Smooth muscle cell (in vitro differentiated cells): Measurements from ENCODE around the gene BLTP3A. TPM values are rescaled to one million over a fixed set of nuclear protein-coding genes. Genes with fewer than 3 reads are reported as not detected.

Experiments
- DNase-seq: peaks from one replicate; lab custom pipeline; 2025; ENCODE audit not compliant: unreplicated experiment; lab: John Stamatoyannopoulos, UW
- H2AFZ ChIP-seq: fragments of 200-600 bp; sonication (generic); 2 replicates; pipeline ENCODE4 v1.6.0; 2016; ENCODE audit warnings: antibody characterized with exemption, low read depth, mild to moderate bottlenecking
- H3F3A ChIP-seq: fragments of 200-600 bp; sonication (generic); 2 replicates; pipeline ENCODE4 v1.6.0; 2017; ENCODE audit warnings: antibody characterized with exemption, low read depth
- H3K27ac ChIP-seq: fragments of 200-600 bp; sonication (generic); 2 replicates; pipeline ENCODE4 v1.5.1; 2016; ENCODE audit warnings: low read depth, mild to moderate bottlenecking
- H3K27me3 ChIP-seq: fragments of 200-600 bp; sonication (generic); 2 replicates; pipeline ENCODE4 v1.6.1; 2016; ENCODE audit warnings: low read depth, mild to moderate bottlenecking
- H3K36me3 ChIP-seq: fragments of 200-600 bp; sonication (generic); 2 replicates; pipeline ENCODE4 v1.5.1; 2016; ENCODE audit warnings: low read depth
- H3K4me1 ChIP-seq: fragments of 200-600 bp; sonication (generic); 2 replicates; pipeline ENCODE4 v1.5.1; 2016; ENCODE audit warnings: low read depth
- H3K4me2 ChIP-seq: fragments of 200-600 bp; sonication (generic); 2 replicates; pipeline ENCODE4 v1.6.0; 2016; ENCODE audit warnings: mild to moderate bottlenecking
- H3K4me3 ChIP-seq: fragments of 200-600 bp; sonication (generic); 2 replicates; pipeline ENCODE4 v1.5.1; 2016; ENCODE audit warnings: mild to moderate bottlenecking
- H3K79me2 ChIP-seq: fragments of 200-600 bp; sonication (generic); 2 replicates; pipeline ENCODE4 v1.6.0; 2016; ENCODE audit warnings: low read depth, mild to moderate bottlenecking
- H3K9ac ChIP-seq: fragments of 200-600 bp; sonication (generic); 2 replicates; pipeline ENCODE4 v1.6.0; 2016; ENCODE audit warnings: low read depth
- H3K9me3 ChIP-seq: fragments of 200-600 bp; sonication (generic); replicated peaks from 2 replicates; pipeline ENCODE4 v1.5.1; 2016; ENCODE audit warnings: low read depth
- H4K20me1 ChIP-seq: fragments of 200-600 bp; sonication (generic); 2 replicates; pipeline ENCODE4 v1.6.0; 2016; ENCODE audit warnings: low read depth
- WGBS: methylation state at CpG from one replicate; pipeline ENCODE4 v1.1.7; 2016; ENCODE audit warnings: low lambda C conversion rate; 5-methylcytosine and 5-hydroxymethylcytosine counted together
- polyA plus RNA-seq: library from polyadenylated mRNA; unstranded; fragments of >200 nt; fragmentation: Nextera tagmentation; extraction: Ambion mirVana; gene quantifications from 2 replicates; pipeline ENCODE4 v1.2.1, GENCODE V29; 2016
- total RNA-seq: library from RNA; depleted of rRNA; stranded (reverse); fragments of >200 nt; gene quantifications from 2 replicates; pipeline ENCODE4 v1.2.3, GENCODE V29; 2014
- TF ChIP-seq, protein P1 (sequence below): fragments of 200-600 bp; sonication (generic); IDR thresholded peaks from 2 replicates; pipeline ENCODE4 v1.5.1; 2017; ENCODE audit warnings: borderline replicate concordance, mild to moderate bottlenecking, antibody characterized with exemption; ENCODE audit not compliant: insufficient read depth, poor library complexity, severe bottlenecking

The BLTP3A gene
- total and polyA plus RNA-seq, 2 experiments from 2014 or later, result 1.0 to 5.2 TPM

DNA sequence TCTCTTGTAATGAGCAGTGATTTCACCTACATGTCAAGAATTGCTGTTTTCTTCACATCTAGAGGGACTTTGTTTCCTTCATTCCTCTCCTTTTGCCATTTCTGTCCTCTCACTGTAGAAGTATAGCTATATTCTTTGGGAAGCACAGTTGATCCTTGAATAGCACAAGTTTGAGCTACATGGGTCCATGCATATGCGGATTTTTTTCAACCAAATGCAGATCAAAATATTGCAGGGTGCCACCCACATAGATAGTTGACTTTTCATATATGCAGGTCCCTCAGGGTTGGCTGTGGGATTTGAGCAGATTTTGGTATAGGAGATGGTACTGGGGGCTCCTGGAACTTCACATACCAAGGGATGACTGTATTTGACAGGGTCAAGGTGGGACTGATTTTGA, 41.1 kb downstream of the BLTP3A start:
- no peaks in the 10 kb centered on the region for H3K27me3 ChIP-seq
- no peaks in the 10 kb centered on the region for H3K4me1 ChIP-seq
- no peaks in the 10 kb centered on the region for H3F3A ChIP-seq
- H2AFZ ChIP-seq, result no peak overlapping the region
- TF ChIP-seq, protein P1, sequence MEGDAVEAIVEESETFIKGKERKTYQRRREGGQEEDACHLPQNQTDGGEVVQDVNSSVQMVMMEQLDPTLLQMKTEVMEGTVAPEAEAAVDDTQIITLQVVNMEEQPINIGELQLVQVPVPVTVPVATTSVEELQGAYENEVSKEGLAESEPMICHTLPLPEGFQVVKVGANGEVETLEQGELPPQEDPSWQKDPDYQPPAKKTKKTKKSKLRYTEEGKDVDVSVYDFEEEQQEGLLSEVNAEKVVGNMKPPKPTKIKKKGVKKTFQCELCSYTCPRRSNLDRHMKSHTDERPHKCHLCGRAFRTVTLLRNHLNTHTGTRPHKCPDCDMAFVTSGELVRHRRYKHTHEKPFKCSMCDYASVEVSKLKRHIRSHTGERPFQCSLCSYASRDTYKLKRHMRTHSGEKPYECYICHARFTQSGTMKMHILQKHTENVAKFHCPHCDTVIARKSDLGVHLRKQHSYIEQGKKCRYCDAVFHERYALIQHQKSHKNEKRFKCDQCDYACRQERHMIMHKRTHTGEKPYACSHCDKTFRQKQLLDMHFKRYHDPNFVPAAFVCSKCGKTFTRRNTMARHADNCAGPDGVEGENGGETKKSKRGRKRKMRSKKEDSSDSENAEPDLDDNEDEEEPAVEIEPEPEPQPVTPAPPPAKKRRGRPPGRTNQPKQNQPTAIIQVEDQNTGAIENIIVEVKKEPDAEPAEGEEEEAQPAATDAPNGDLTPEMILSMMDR, result no peak
- H3K79me2 ChIP-seq, result no peaks in the 10 kb centered on the region
- DNase-seq, result no peak
- H3K4me2 ChIP-seq, result no peak overlapping the region
- no peaks in the 10 kb centered on the region for H3K9me3 ChIP-seq
- no peaks in the 10 kb centered on the region for H3K36me3 ChIP-seq
- no peak overlapping the region for H3K9ac ChIP-seq
- 100% methylated on average over 1 of the region's 1 CpG for WGBS
- H3K4me3 ChIP-seq, result no peak overlapping the region
- H3K27ac ChIP-seq, result no peak overlapping the region
- no peaks in the 10 kb centered on the region for H4K20me1 ChIP-seq

DNA sequence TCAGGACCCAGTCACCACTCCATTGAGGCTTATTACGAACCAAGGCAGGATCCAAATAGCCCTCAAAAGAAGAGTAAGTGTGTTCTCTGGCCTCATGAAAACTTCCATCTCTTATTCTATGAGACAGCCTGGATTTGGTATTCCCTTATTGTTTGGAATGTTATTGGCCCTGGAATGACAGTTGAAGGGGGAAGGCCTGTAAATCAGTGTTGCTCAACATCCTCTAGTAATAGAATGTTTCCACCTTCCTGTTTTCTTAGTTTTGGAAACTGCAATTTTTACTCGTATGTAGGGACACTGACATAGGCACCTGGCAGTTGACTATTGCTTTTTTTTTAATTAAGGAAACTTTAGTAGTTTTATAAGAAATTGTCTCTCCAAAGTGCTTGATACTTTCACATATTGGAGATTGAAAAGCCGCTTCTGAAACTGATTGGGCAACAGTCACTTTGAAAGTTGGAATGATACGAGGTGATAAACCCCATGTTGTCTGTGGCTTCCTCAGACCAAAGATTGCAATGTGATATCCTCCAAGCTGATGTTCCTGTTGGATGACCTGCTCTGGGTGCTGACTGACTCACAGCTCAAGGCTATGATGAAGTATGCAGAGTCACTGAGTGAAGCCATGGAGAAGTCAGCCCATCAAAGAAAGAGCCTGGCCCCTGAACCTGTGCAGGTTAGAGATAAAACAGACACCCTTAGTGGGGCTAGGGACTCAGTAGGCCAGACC, 43.1 kb downstream of the BLTP3A start:
- no peaks in the 10 kb centered on the region for H3K36me3 ChIP-seq
- no peaks in the 10 kb centered on the region for H4K20me1 ChIP-seq
- TF ChIP-seq, protein P1, result no peak
- 74% methylated on average over 4 of the region's 4 CpGs for WGBS
- no peak overlapping the region for H3K27ac ChIP-seq
- no peaks in the 10 kb centered on the region for H3K27me3 ChIP-seq
- no peak for DNase-seq
- H2AFZ ChIP-seq, result no peak overlapping the region
- H3F3A ChIP-seq, result no peaks in the 10 kb centered on the region
- no peaks in the 10 kb centered on the region for H3K79me2 ChIP-seq
- H3K4me3 ChIP-seq, result no peak overlapping the region
- no peak overlapping the region for H3K4me2 ChIP-seq
- H3K4me1 ChIP-seq, result no peaks in the 10 kb centered on the region
- H3K9me3 ChIP-seq, result no peaks in the 10 kb centered on the region
- H3K9ac ChIP-seq, result no peak overlapping the region

DNA sequence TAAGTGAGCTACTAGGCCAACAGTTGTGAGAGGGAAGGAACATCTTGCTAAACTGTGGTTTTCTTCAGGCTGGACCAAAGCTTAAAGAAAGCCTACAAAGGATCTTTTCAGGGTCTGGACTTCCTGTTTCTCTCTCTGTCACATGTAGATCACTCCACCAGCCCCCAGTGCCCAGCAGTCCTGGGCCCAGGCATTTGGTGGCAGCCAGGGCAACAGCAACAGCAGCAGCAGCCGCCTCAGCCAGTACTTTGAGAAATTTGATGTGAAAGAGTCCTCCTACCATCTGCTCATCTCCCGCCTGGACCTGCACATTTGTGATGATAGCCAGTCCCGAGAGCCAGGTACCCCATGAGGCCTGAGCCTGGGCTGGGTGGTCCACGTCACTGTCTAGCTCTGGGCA, 44.1 kb downstream of the BLTP3A start:
- H2AFZ ChIP-seq, result no peak overlapping the region
- no peaks in the 10 kb centered on the region for H3K4me1 ChIP-seq
- WGBS, result 94% methylated on average over 4 of the region's 4 CpGs
- no peaks in the 10 kb centered on the region for H4K20me1 ChIP-seq
- H3K4me3 ChIP-seq, result no peak overlapping the region
- no peak overlapping the region for H3K9ac ChIP-seq
- TF ChIP-seq, protein P1, result no peak
- no peaks in the 10 kb centered on the region for H3F3A ChIP-seq
- no peak overlapping the region for H3K27ac ChIP-seq
- H3K4me2 ChIP-seq, result no peak overlapping the region
- no peaks in the 10 kb centered on the region for H3K36me3 ChIP-seq
- no peaks in the 10 kb centered on the region for H3K9me3 ChIP-seq
- no peaks in the 10 kb centered on the region for H3K27me3 ChIP-seq
- no peaks in the 10 kb centered on the region for H3K79me2 ChIP-seq
- DNase-seq, result no peak

DNA sequence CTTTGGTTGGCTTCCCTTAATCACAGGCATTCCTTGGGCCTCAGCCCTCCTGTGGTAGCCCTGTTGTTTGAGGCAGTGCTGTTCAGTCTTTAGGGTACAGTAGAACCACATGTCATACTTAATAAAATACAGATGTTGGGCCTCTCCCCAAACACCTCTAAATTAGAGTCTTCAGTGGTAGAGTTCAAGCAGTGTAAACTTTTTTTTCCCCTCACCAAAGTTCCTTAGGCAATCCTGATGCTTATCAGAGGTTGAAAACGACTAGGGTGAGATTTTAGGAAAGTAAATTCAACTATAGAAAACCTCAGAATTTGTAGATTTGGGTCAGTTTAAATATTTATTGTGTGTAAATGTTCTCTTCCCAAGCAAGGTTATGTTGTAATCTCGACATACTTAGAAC, 44.6 kb downstream of the BLTP3A start:
- DNase-seq, result no peak
- no peak overlapping the region for H2AFZ ChIP-seq
- whole genome bisulfite sequencing, result 70% methylated on average over 2 of the region's 2 CpGs
- H3K9me3 ChIP-seq, result no peaks in the 10 kb centered on the region
- H3K9ac ChIP-seq, result no peak overlapping the region
- no peaks in the 10 kb centered on the region for H3K36me3 ChIP-seq
- TF ChIP-seq, protein P1, result no peak
- H3K4me2 ChIP-seq, result no peak overlapping the region
- no peaks in the 10 kb centered on the region for H3F3A ChIP-seq
- H3K27me3 ChIP-seq, result no peaks in the 10 kb centered on the region
- H3K4me3 ChIP-seq, result no peak overlapping the region
- no peak overlapping the region for H3K27ac ChIP-seq
- no peaks in the 10 kb centered on the region for H4K20me1 ChIP-seq
- no peaks in the 10 kb centered on the region for H3K4me1 ChIP-seq
- H3K79me2 ChIP-seq, result no peaks in the 10 kb centered on the region
